ENCODE results near the gene MTARC2.

DNA sequence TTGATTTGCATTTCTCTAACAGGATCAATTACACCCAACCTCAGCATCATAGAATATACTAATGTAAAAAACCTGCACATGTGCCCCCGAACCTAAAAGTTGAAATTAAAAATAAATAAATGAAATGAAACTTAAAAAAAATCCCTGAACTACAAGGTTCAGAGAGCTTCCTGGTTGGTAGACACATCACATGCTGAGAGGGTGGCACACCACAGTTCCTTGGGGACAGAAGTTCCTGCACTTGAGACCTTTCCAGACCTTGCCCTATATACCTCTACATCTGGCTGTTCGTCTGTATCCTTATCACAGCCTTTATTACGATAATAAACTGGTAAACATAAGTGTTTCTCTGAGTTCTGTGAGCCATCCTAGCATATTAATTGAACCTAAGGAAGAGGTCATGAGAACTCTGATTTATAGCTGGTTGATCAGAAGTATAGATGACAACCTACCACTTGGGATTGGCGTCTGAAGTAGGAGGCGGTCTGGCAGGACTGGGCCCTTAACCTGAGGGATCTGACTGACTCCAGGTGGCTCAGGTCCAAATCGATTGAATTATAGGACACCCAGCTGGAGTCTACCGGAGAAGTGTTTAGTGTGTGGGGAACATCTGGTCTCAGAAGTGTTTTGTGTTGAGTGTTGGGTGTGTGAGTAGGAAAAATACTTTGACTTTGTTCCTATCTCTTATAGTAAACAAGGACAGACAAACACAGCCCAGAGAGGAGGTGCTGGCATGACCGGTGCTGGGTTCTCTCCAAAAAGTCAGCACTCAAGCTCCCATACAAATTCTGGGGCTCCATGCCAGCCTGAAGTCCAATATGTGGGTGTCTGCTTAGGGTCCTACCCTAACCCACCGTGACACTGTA lies 39.0 kb upstream of the MTARC2 start:
- TF ChIP-seq CREB1 (CRISPR knock-in tag; IDR thresholded peaks at IDR 0.05) (no peak), RELA (CRISPR knock-in tag; IDR thresholded peaks at IDR 0.05; ENCODE audit: borderline replicate concordance) (no peak)
- TF ChIP-seq, protein P1, sequence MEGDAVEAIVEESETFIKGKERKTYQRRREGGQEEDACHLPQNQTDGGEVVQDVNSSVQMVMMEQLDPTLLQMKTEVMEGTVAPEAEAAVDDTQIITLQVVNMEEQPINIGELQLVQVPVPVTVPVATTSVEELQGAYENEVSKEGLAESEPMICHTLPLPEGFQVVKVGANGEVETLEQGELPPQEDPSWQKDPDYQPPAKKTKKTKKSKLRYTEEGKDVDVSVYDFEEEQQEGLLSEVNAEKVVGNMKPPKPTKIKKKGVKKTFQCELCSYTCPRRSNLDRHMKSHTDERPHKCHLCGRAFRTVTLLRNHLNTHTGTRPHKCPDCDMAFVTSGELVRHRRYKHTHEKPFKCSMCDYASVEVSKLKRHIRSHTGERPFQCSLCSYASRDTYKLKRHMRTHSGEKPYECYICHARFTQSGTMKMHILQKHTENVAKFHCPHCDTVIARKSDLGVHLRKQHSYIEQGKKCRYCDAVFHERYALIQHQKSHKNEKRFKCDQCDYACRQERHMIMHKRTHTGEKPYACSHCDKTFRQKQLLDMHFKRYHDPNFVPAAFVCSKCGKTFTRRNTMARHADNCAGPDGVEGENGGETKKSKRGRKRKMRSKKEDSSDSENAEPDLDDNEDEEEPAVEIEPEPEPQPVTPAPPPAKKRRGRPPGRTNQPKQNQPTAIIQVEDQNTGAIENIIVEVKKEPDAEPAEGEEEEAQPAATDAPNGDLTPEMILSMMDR (IDR thresholded peaks at IDR 0.05): no peak
- TF ChIP-seq, protein P2, sequence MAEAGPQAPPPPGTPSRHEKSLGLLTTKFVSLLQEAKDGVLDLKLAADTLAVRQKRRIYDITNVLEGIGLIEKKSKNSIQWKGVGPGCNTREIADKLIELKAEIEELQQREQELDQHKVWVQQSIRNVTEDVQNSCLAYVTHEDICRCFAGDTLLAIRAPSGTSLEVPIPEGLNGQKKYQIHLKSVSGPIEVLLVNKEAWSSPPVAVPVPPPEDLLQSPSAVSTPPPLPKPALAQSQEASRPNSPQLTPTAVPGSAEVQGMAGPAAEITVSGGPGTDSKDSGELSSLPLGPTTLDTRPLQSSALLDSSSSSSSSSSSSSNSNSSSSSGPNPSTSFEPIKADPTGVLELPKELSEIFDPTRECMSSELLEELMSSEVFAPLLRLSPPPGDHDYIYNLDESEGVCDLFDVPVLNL (CRISPR knock-in tag; IDR thresholded peaks at IDR 0.05; ENCODE audit: borderline replicate concordance, low read depth): no peak
